Body of pancreas (tissue), 4 donors: Measurements from ENCODE around the gene NKX2-2. TPM values are rescaled to one million over a fixed set of nuclear protein-coding genes. Genes with fewer than 3 reads are reported as not detected.

ENCODE experiments used
- ATAC-seq: fragments of 150-250 bp; one replicate; pipeline ENCODE4 v1.9.1; 2016
- DNase-seq, 4 donors: peaks; one replicate each; pipeline ENCODE4 v3.0.0-alpha.2; 2019
- H3K27ac ChIP-seq, 4 donors: fragments of 200-600 bp; sonication (generic); 1 replicate in 3 of 4; 2 replicates in 1 of 4; pipeline versions ENCODE4 v1.5.1 to v1.6.1; 2016 to 2019; ENCODE audit warnings: mild to moderate bottlenecking in 1 of 4, mixed read lengths in 1 of 4, moderate library complexity in 1 of 4
- H3K27me3 ChIP-seq, 2 donors: fragments of 200-600 bp; sonication (generic); one replicate each; pipeline ENCODE4 v1.6.0; 2016; ENCODE audit warnings: mild to moderate bottlenecking in 1 of 2
- H3K36me3 ChIP-seq, 2 donors: fragments of 200-600 bp; sonication (generic); replicated peaks in 1 of 2; 2 replicates each; pipeline ENCODE4 v1.5.1; 2016; ENCODE audit warnings: low read depth in 2 of 2; ENCODE audit not compliant: insufficient read depth in 1 of 2
- H3K4me1 ChIP-seq: fragments of 200-600 bp; sonication (generic); one replicate; pipeline ENCODE4 v1.6.0; 2016
- H3K4me3 ChIP-seq, 2 donors: fragments of 200-600 bp; sonication (generic); 1 replicate in 1 of 2; 2 replicates in 1 of 2; pipeline ENCODE4 v1.5.1; 2016 to 2019
- H3K9me3 ChIP-seq, 3 donors: fragments of 200-600 bp; sonication (generic); 1 replicate in 2 of 3; 2 replicates in 1 of 3; pipeline ENCODE4 v1.5.1; 2016
- POLR2A ChIP-seq, 3 donors: fragments of 450-650 bp; IDR thresholded peaks; one replicate each; pipeline ENCODE4 v1.6.1; 2016; ENCODE audit warnings: antibody characterized with exemption in 3 of 3, mild to moderate bottlenecking in 2 of 3
- WGBS, 2 donors: methylation state at CpG; one replicate each; pipeline ENCODE4 v1.1.5; 2017; 5-methylcytosine and 5-hydroxymethylcytosine counted together
- intact Hi-C: fragments of 100-400 bp; cut with DNase I; formaldehyde crosslinking; loops from one replicate; pipeline ENCODE4 v1.15.1; 2023
- total RNA-seq, 2 donors: library from RNA; depleted of rRNA; stranded (reverse); fragments of >200 nt; gene quantifications; one replicate each; pipeline ENCODE4 v1.1.0, GENCODE V29; 2016
- TF ChIP-seq, protein P1 (sequence below), 7 experiments: fragments of 450-650 bp in 4 of 7; fragments of 200-600 bp in 3 of 7; sonication (generic) in 3 of 7; IDR thresholded peaks; one replicate each; pipeline ENCODE4 v1.5.1; 2016 to 2019; ENCODE audit warnings: antibody characterized with exemption in 7 of 7

Gene NKX2-2
- total RNA-seq, 2 donors from 2014 or later: 3.1 to 9.6 TPM

DNA sequence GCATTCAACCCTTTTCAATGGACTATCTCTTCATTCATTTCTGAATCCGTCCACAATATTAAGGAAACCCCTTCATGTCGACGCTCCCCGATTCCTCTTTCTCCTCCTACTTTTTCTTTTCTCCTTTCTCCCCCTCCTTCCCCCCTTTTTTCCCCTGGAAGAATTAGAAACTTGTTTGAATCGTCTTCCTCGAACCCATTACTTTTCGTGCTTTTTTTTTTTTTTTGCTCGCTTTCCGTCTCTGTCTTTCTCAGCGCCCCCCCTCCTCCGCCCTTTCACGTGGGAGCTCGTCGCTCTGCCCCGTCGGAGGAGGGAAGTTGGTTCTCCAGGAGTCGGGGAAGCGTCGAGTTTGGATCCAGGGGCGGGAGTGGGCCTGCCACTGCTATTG, 2.3 kb upstream of the NKX2-2 start:
- Histone ChIP-seq H3K9me3 (no peaks in the 10 kb centered on the region), H3K27ac (no peak overlapping the region), H3K36me3 (no peaks in the 10 kb centered on the region), H3K4me3 (no peak overlapping the region), H3K4me1 (peaks cover 35% of the 10 kb centered on the region), H3K27me3 (peaks cover 0 to 38% of the 10 kb centered on the region in 2 donors)
- intact Hi-C loops: no loop called here
- TF ChIP-seq POLR2A (IDR thresholded peaks at IDR 0.05): no peak
- TF ChIP-seq, protein P1, sequence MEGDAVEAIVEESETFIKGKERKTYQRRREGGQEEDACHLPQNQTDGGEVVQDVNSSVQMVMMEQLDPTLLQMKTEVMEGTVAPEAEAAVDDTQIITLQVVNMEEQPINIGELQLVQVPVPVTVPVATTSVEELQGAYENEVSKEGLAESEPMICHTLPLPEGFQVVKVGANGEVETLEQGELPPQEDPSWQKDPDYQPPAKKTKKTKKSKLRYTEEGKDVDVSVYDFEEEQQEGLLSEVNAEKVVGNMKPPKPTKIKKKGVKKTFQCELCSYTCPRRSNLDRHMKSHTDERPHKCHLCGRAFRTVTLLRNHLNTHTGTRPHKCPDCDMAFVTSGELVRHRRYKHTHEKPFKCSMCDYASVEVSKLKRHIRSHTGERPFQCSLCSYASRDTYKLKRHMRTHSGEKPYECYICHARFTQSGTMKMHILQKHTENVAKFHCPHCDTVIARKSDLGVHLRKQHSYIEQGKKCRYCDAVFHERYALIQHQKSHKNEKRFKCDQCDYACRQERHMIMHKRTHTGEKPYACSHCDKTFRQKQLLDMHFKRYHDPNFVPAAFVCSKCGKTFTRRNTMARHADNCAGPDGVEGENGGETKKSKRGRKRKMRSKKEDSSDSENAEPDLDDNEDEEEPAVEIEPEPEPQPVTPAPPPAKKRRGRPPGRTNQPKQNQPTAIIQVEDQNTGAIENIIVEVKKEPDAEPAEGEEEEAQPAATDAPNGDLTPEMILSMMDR (IDR thresholded peaks at IDR 0.05): no peak
- WGBS, 2 donors: 21 to 29% methylated on average over 20 of the region's 20 CpGs
- ATAC-seq: no peak
- DNase-seq: no peak

DNA sequence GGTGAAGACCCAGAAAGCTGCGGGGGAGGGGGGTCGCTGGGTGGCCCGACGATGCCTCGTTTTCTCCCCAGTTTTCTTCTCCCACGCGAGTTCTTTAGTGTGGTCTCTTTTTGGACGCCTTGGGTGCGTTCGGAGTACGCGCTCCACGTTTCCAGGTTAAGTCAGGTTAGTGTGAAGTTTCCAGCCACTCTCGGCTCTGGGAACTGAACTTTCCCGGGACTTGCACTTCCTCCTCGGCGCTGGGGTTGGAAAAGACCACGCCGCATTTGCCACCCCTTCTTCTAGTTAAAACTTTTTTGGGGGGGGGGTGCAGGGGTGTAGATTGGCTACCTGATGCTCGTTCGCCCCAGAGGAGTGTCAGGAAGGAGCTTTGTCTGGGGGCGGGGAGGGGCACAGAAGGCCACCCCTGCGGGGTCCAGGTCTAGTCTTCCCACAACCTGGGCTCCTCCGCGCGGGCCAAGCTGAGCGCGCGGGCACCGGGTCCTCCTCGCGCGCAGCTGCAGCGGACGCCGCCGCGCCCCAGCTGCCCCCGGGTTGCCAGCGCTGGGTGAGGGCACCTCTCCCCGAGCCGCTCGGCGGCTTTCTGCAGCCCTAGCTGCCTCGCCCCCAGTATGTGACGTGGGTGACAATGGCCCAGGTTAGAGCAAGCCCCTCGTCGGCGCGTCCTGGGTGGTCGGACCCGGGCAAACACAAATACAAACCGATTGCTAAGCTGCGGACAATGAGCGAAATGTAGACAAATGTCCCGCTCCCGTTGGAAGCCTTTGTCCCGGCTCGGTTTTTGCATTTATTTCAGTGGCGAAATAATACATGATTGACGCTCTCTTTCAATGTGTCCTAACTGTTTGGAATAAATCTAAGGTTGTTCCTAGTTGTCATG, 1.7 kb upstream of the NKX2-2 start:
- intact Hi-C loops: no loop called here
- Histone ChIP-seq H3K9me3 (no peaks in the 10 kb centered on the region), H3K4me1 (peaks cover 35% of the 10 kb centered on the region), H3K27me3 (peaks cover 0 to 32% of the 10 kb centered on the region in 2 donors), H3K36me3 (no peaks in the 10 kb centered on the region), H3K4me3 (no peak overlapping the region), H3K27ac (no peak overlapping the region)
- 8 to 9% methylated on average over 18 to 61 of the region's 61 CpGs for WGBS, 2 donors
- TF ChIP-seq POLR2A (IDR thresholded peaks at IDR 0.05): no peak
- TF ChIP-seq, protein P1 (IDR thresholded peaks at IDR 0.05): no peak
- ATAC-seq (no peak), DNase-seq (no peak)

DNA sequence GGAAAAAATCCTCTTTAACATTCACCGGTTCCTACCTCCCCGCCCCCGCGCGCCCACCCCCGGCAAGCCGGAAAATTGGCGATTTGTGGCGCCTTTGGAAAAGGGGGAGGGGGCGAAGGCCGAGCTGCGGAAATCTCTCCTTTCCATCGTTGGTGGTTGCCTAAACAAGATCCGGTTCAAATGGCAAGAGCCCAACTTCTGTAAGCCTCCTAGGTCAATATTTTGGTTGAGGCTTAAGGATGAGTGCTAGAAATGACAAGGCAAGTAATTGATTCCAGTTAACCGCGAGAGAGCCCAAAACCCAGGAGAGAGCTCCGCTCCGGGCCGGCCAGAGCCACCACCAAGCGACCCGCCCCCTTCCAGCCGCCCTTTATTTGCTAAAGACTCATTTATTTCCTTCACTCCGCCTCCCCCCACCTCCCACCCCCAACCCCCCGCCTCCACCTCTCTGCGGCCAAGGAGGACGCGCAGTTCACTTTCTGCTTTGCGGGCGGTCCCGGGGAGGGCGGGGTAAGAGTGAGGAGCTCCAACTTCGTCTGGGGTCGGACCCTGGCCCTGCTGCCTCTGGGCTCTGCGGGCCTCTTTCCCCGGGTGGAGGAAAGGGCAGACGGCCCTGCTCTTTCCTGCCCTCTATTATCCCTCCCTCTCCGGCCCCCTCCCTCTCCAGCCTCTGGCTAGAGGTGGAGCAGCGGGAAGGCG, 838 bp upstream of the NKX2-2 start:
- Histone ChIP-seq H3K4me1 (peaks cover 35% of the 10 kb centered on the region), H3K9me3 (no peaks in the 10 kb centered on the region), H3K27me3 (peaks cover 0 to 32% of the 10 kb centered on the region in 2 donors), H3K36me3 (no peaks in the 10 kb centered on the region), H3K27ac (no peak overlapping the region), H3K4me3 (no peak overlapping the region)
- DNase-seq (peak in 1 of 4 donors; percentile 40), ATAC-seq (no peak)
- 1 to 3% methylated on average over 35 to 38 of the region's 39 CpGs for WGBS, 2 donors
- intact Hi-C loops: no loop called here
- TF ChIP-seq POLR2A (IDR thresholded peaks at IDR 0.05): no peak
- TF ChIP-seq, protein P1 (IDR thresholded peaks at IDR 0.05): no peak

DNA sequence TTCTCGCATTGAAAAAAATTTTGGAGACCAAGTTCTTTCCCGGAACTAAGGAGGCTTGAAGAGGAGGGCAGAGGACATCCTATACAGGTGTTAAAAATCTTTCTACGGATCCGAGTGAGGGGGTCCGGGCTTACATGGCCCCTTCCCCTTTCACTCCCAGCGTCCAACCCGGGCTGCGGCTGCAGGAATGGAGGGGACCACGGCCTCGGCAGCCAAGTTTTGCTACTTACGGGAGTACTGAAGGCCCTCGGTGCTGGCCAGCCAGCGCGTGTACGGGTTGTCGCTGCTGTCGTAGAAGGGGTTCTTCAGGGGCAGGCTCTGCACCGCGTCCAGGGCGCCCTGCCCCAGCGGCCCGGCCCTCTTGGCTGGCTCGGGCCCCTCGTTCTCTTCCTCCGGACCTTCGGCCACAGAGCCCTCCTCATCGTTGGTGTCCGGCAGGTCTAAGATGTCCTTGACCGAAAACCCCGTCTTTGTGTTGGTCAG, 642 bp downstream of the NKX2-2 start:
- Histone ChIP-seq H3K9me3 (no peaks in the 10 kb centered on the region), H3K4me1 (peaks cover 35% of the 10 kb centered on the region), H3K4me3 (no peak overlapping the region), H3K36me3 (no peaks in the 10 kb centered on the region), H3K27me3 (peaks cover 0 to 32% of the 10 kb centered on the region in 2 donors), H3K27ac (no peak overlapping the region)
- TF ChIP-seq POLR2A (IDR thresholded peaks at IDR 0.05): no peak
- TF ChIP-seq, protein P1 (IDR thresholded peaks at IDR 0.05): no peak
- ATAC-seq: no peak
- no peak for DNase-seq
- WGBS, 2 donors: 19 to 35% methylated on average over 18 to 30 of the region's 30 CpGs
- intact Hi-C loops: no loop called here
